Medulla oblongata (tissue), 1 donor: Measurements from ENCODE around the gene NCAPH2.
A peak's percentile ranks its signal among the peaks of the same experiment; 100 is the strongest.

ENCODE experiments used
- DNase-seq: peaks from one replicate; pipeline ENCODE4 v3.0.0-alpha.2; 2015; ENCODE audit errors: extremely low spot score

The NCAPH2 gene

DNA sequence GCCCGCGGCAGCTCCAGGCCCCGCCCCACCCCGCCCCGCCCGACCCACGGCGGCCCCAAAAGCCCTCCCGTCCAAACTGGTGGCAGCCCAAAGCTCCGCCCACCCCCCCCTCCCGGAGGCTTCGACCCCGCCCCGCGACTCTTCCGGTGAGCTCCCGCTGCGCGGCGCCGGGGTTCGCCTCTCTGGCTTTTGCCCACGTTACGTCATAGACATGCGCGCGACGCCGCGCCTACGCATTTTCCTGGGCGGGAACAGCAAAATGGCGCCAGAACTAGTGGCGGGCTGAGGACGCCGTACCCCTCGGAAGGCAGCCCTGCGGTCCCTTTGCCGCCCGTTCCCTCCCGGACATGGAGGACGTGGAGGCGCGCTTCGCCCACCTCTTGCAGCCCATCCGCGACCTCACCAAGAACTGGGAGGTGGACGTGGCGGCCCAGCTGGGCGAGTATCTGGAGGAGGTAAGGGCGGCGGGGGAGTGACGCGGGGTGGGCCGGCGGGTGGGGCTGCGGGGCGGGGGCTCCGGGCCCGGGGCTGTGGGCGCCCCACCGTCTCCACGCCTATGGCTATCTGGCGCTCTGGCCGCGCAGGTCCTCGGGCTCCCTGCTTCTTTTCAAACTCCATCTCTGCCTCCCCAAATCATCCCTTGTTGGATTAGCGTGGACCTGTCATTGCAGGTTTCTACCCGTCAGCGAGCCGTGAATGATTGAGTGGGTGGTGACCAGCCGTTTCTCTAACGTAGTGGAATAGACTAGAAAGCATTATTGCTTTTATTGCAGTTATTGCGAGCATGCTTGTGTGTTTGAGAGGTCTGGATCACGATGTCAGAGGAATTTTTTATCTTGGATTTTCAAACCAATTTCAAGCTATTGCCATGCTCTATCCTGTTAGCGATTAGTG lies at the start of gene NCAPH2:
Gene NCAPH2 (plus strand): TSS at position 234 of the 894 bp plus-strand sequence. CDS start 114 bp downstream, at position 348.
- DNase-seq: peak; percentile 97

DNA sequence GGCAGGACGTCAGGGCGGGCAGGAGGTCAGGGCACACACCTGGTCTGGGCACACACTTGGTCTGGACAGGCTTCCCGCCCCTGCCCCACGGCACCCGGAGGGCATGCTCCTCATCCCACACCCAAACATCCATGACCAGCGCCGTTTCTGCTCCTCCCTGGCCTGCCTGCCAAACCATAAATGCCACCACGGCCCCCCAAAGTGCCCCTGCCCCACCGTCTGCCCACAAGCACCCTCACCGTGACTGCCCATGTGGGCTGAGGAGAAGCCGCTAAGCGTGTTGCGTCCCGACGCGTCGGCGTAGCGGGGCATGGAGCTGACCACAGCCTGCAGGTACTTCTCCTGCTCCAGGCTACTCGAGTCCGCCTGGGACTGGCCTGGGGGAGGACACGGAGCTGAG lies 49.0 kb upstream of the NCAPH2 start:
- DNase-seq: no peak

GRCh38 chr22:50459496-50460140 lies 48.4 kb upstream of the NCAPH2 start:
- DNase-seq: no peak

DNA sequence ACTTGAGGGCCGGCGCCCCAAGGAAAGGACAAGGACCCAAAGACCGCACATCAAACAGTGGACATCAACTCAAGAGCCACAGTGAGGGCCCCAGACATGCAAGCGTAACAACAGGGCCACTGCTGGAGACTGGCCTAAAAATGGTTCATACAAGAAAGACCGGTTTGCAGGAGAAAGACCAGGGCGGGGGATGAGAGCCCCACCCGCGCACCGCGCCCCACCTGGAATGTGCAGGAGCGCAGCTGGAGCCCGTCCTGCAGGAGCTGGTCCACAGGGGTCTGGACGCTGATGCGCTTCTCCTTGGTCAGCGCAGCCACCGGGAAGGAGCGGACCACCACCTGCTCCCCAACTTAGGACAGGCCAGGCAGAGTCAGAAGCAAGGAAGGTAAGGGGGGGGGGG lies 47.1 kb upstream of the NCAPH2 start:
- DNase-seq: no peak

- DNase-seq: no peak
These were observed 46.5 kb upstream of the NCAPH2 start for GRCh38 chr22:50461536-50461935.

- DNase-seq: no peak
These were observed 46.0 kb upstream of the NCAPH2 start for GRCh38 chr22:50461979-50462540.

DNA sequence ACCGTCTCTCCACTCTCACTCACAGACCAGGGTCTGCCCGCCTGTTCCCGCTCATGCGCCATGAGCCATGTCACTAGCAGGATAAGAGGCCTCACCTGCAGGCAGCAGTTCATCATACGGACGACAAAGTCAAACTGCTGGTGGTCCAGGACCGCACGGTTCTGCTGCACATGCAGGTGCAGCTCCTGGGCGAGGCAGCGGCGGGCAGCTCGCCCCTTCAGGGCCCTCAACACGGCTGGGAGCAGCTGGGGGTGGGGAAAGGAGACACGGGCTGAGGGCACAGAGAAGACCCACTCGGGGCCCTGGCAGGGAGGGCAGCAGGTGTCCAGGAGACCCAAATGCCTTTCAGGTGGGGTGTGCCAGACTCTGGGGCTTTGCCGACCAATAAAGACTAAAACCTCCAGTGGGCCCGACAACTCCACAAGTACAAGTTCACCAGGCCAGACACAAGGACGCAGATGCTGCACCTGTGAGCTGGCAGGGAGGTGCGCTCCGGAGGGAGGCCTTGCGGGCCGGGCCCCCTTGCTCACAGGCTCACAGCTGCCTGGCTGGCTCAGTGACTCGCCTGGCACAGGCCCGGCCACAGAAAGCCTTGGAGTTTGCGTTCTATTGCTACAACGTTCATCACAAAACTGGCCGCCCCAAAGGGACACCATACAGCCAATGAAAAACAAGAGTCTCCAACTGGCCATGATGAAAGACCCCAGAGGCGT lies 44.7 kb upstream of the NCAPH2 start:
- no peak for DNase-seq

DNA sequence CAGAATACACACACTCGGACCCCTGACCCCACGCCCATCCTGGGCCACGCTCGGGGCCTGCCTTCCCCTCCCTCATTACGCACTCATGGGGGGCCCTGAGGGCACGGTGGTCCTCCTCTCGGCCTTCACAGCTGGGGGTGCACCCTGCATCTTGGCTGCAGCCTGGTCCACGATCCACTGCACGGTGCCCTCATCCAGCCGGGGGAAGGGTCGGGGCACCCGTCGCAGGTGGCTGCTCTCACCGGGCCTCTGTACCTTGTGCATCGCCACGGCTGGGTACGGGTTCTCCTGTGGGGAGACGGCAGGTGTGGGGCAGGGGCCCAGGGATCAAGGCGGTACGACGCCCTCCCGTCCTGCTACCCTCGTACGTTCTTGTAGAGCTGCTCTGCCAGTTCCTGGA lies 43.6 kb upstream of the NCAPH2 start:
- no peak for DNase-seq

DNA sequence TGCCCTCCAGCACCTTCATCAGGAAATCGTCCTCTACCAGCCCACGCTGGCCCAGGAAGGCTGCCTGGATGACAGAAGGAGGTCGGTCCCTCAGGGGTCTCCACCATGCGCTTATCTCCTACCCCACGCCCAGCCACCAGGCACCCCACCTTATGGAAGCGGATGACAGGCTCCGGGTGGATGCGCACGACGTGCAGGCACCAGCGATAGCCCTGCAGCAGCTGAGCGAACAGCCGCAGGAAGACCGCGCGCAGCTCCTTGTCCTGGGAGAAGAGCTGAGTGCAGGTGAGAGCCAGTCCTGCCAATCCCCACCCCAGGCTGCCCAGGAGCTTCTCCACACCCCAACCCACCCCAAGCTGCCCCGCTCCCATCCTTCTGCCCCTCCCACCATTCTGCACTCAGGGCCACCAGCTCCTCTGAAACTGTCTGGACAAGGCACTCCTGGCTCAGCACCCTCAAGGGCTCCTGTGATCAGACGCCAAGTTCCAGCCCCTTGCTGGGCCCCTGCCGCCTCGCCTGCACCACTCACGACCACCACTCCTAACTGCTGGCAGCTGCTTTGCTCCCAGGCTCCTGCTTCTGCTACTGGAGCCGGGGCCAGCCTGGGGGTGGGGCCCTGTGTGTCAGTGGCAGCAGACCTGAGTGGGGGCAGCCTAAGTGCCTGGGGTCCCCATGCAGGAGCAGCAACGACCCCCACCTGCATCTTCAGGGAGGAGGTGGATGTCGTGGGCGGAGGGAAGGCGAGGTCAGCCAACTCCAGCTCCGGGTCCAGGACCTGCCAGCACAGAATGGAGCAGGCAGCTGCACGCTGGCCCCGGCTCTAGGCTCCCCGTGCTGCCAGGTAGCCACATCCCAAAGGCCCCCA lies 42.7 kb upstream of the NCAPH2 start:
- DNase-seq: no peak

- no peak for DNase-seq
These were observed 40.7 kb upstream of the NCAPH2 start for GRCh38 chr22:50467341-50467740.

- no peak for DNase-seq
These were observed 40.1 kb upstream of the NCAPH2 start for GRCh38 chr22:50467773-50468440.

DNA sequence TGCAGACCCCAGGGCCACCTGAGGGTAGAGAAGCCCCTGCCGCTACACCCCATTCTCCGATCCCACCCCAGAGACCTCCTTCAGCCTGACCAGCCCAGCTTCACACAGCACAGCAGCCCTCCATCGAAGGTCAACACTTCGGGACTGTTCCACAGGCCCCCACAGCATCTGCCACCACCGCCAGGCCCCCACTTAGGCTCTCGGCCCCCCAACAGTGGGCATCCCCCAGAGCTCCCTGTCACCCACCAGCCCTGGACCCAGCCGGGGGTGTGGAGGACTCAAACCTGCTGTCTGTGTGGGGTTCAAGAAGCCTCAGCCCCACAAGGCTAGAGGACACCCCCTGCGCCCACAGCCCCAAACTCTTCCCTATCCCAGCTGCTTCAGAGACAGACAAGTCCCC lies 39.4 kb upstream of the NCAPH2 start:
- DNase-seq: no peak

GRCh38 chr22:50469377-50470305 lies 38.4 kb upstream of the NCAPH2 start:
- no peak for DNase-seq

DNA sequence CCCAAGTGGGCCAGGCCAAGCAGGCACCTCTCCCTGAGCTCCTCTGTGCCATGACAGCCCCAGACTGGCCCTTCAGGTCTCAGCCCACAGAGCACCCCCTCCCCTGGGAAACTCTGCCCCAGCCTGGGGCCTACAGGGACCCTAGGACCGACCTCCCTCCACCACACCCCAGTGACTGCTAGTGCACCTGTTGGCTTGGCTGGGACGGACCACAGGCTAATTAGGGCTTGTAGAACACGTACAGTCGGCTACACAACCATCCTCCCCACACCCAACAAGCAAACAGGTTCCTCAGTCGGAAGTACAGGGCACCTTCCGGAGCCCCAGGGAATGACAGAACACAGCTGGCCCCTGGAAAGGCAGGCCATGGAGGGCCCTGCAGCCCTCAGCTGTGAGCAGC lies 37.5 kb upstream of the NCAPH2 start:
- DNase-seq: no peak

GRCh38 chr22:50471197-50471847 lies 36.7 kb upstream of the NCAPH2 start:
- peak; percentile 86 for DNase-seq

DNA sequence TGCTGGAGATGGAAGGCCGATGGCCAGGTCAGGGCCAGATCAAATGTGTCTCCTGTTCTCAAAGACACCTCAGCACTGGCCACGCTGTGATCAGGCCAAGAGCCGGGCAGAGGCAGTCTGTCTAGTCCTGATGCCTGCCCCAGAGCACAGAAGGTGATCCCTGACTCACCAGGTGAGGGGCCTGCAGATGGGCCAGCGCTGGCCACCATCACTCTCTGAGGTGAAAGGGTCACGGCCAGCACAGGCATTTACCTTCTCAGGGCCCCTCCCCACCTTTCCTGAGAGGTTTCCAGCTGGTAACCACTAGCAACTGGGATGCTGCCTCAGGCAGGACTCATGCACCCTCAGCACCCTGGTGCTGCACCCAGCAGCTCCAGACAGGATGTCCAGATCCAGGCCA lies 36.1 kb upstream of the NCAPH2 start:
- DNase-seq: no peak

DNA sequence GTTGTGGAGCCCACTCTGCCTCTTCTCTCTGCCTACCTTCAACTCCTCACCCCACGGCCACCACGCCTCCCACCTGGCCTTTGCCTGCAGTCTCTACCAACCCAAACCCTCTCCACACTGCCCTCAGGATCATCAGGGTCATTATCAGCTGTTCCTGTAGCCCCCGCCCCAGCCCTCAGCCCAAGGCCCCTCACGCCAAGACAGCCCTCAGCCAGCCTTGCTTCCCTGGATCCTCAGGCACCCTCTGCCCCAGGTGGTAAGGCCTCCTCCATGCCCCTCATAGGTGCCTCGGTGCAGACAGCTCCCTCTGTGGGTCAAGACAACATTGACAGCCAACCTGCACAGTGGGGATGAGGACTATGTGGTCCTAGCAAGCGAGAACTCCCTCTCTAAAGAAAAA lies 34.9 kb upstream of the NCAPH2 start:
- DNase-seq: no peak

- DNase-seq: no peak
These were observed 34.0 kb upstream of the NCAPH2 start for GRCh38 chr22:50473855-50474671.
